Measurements from ENCODE around the gene TOLLIP.

Gene TOLLIP

DNA sequence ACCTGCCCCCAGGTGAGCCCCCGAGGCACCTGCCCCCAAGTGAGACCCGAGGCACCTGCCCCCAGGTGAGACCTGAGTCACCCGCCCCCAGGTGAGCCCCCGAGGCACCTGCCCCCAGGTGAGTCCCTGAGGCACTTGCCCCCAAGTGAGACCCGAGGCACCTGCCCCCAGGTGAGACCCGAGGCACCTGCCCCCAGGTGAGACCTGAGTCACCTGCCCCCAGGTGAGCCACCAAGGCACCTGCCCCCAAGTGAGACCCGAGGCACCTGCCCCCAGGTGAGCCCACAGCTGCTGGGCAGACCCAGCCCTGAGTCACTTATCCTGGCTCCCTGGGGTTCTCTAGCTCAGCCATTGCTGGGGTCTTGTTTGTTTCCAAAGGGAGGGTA, 50.4 kb downstream of the TOLLIP start:
- Histone ChIP-seq H3K27me3 (ENCODE audit: insufficient read depth, poor library complexity, severe bottlenecking) (no peaks in the 10 kb centered on the region), H3K27ac (replicated peaks) (no peak overlapping the region), H3K4me3 (replicated peaks; ENCODE audit: insufficient read depth, low read length) (no peak overlapping the region)
- TF ChIP-seq SPI1 (IDR thresholded peaks at IDR 0.05; ENCODE audit: borderline replicate concordance, low read depth) (no peak), POLR2AphosphoS5 (IDR thresholded peaks at IDR 0.05; ENCODE audit: low read depth) (no peak), GABPA (IDR thresholded peaks at IDR 0.05; ENCODE audit: low read depth) (no peak)
- TF ChIP-seq, protein P1, sequence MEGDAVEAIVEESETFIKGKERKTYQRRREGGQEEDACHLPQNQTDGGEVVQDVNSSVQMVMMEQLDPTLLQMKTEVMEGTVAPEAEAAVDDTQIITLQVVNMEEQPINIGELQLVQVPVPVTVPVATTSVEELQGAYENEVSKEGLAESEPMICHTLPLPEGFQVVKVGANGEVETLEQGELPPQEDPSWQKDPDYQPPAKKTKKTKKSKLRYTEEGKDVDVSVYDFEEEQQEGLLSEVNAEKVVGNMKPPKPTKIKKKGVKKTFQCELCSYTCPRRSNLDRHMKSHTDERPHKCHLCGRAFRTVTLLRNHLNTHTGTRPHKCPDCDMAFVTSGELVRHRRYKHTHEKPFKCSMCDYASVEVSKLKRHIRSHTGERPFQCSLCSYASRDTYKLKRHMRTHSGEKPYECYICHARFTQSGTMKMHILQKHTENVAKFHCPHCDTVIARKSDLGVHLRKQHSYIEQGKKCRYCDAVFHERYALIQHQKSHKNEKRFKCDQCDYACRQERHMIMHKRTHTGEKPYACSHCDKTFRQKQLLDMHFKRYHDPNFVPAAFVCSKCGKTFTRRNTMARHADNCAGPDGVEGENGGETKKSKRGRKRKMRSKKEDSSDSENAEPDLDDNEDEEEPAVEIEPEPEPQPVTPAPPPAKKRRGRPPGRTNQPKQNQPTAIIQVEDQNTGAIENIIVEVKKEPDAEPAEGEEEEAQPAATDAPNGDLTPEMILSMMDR (IDR thresholded peaks at IDR 0.05; ENCODE audit: insufficient read depth, low read length), result no peak
- TF ChIP-seq, protein P2, sequence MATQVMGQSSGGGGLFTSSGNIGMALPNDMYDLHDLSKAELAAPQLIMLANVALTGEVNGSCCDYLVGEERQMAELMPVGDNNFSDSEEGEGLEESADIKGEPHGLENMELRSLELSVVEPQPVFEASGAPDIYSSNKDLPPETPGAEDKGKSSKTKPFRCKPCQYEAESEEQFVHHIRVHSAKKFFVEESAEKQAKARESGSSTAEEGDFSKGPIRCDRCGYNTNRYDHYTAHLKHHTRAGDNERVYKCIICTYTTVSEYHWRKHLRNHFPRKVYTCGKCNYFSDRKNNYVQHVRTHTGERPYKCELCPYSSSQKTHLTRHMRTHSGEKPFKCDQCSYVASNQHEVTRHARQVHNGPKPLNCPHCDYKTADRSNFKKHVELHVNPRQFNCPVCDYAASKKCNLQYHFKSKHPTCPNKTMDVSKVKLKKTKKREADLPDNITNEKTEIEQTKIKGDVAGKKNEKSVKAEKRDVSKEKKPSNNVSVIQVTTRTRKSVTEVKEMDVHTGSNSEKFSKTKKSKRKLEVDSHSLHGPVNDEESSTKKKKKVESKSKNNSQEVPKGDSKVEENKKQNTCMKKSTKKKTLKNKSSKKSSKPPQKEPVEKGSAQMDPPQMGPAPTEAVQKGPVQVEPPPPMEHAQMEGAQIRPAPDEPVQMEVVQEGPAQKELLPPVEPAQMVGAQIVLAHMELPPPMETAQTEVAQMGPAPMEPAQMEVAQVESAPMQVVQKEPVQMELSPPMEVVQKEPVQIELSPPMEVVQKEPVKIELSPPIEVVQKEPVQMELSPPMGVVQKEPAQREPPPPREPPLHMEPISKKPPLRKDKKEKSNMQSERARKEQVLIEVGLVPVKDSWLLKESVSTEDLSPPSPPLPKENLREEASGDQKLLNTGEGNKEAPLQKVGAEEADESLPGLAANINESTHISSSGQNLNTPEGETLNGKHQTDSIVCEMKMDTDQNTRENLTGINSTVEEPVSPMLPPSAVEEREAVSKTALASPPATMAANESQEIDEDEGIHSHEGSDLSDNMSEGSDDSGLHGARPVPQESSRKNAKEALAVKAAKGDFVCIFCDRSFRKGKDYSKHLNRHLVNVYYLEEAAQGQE (IDR thresholded peaks at IDR 0.05; ENCODE audit: insufficient replicate concordance, low read depth), result no peak
- DNase-seq (ENCODE audit: low read depth in 1 of 2, low spot score in 1 of 2), result no peak

DNA sequence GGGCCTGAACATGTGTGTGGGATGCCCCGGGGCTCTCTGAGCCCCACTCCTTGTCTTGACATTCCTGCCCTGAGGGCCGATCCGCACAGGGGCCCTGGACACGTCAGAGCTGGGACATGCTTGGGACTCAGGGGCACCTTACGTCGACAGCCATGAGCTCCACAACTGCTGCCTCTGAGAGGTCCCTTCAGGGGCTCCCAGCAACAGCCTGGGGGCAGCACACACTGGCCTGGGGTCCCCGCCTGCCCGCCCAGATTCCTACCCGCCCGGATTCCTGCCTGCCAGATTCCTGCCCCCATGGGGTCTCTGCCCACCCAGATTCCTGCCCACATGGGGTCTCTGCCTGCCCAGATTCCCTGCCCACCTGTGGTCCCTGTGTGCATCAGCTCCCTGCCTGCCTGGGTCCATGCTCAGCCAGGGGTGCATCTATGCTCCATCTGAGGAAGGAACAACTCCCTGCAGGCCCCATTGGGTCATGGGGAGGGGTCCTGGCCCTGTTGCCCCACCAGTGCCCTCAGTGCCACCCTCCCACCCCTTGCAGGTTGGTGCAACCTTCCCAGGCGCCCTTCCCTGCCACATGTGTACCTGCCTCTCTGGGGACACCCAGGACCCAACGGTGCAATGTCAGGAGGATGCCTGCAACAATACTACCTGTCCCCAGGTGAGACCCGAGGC, 50.9 kb downstream of the TOLLIP start:
- TF ChIP-seq SPI1 (IDR thresholded peaks at IDR 0.05; ENCODE audit: borderline replicate concordance, low read depth) (no peak), POLR2AphosphoS5 (IDR thresholded peaks at IDR 0.05; ENCODE audit: low read depth) (no peak), GABPA (IDR thresholded peaks at IDR 0.05; ENCODE audit: low read depth) (no peak)
- TF ChIP-seq, protein P2 (IDR thresholded peaks at IDR 0.05; ENCODE audit: insufficient replicate concordance, low read depth), result no peak
- TF ChIP-seq, protein P1 (IDR thresholded peaks at IDR 0.05; ENCODE audit: insufficient read depth, low read length), result no peak
- Histone ChIP-seq H3K4me3 (replicated peaks; ENCODE audit: insufficient read depth, low read length) (no peak overlapping the region), H3K27ac (replicated peaks) (no peak overlapping the region), H3K27me3 (ENCODE audit: insufficient read depth, poor library complexity, severe bottlenecking) (no peaks in the 10 kb centered on the region)
- no peak for DNase-seq (ENCODE audit: low read depth in 1 of 2, low spot score in 1 of 2)

DNA sequence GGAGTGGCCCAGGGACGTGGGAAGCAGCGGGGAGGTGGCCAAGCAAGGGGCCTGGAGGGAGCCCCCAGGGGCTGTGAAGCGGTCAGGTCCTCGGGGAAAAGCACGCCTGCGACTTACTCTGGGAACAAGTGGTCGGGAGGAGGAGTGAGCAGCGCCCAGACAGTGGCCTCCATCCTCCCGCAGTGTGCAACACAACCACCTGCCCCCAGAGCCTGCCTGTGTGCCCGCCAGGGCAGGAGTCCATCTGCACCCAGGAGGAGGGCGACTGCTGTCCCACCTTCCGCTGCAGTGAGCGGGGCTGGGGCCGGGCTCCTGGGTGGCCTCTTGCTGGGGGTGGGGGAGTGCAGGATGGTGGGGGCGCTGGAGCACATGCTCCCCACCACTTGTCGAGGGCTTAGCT, 51.5 kb downstream of the TOLLIP start:
- no peak overlapping the region for H3K4me3 ChIP-seq (replicated peaks; ENCODE audit: insufficient read depth, low read length)
- no peak for TF ChIP-seq GABPA (IDR thresholded peaks at IDR 0.05; ENCODE audit: low read depth)
- TF ChIP-seq, protein P2 (IDR thresholded peaks at IDR 0.05; ENCODE audit: insufficient replicate concordance, low read depth), result no peak
- TF ChIP-seq POLR2AphosphoS5 (IDR thresholded peaks at IDR 0.05; ENCODE audit: low read depth), result no peak
- TF ChIP-seq, protein P1 (IDR thresholded peaks at IDR 0.05; ENCODE audit: insufficient read depth, low read length), result no peak
- TF ChIP-seq SPI1 (IDR thresholded peaks at IDR 0.05; ENCODE audit: borderline replicate concordance, low read depth), result no peak
- H3K27ac ChIP-seq (replicated peaks), result no peak overlapping the region
- DNase-seq (ENCODE audit: low read depth in 1 of 2, low spot score in 1 of 2), result no peak
- no peaks in the 10 kb centered on the region for H3K27me3 ChIP-seq (ENCODE audit: insufficient read depth, poor library complexity, severe bottlenecking)
